Naive B cell (primary cell): Measurements from ENCODE around the gene HES3. TPM values are rescaled to one million over a fixed set of nuclear protein-coding genes. Genes with fewer than 3 reads are reported as not detected.
A peak's percentile ranks its signal among the peaks of the same experiment; 100 is the strongest.

ENCODE experiments used
- ATAC-seq, 2 donors: fragments of 150-1000 bp; cut with Tn5 transposase; 2 replicates each; pipeline ENCODE4 v1.10.0; 2021; ENCODE audit warnings: low read depth in 2 of 2, mild to moderate bottlenecking in 2 of 2, moderate library complexity in 2 of 2
- DNase-seq: peaks from one replicate; pipeline ENCODE4 v3.0.0; 2022
- H3K27ac Mint-ChIP-seq, 6 donors: one replicate each; pipeline ENCODE4 v1.8.0; 2020 to 2022; ENCODE audit warnings: mild to moderate bottlenecking in 6 of 6, mixed read lengths in 6 of 6, moderate library complexity in 5 of 6, inconsistent platforms in 2 of 6
- H3K27me3 Mint-ChIP-seq, 3 donors: one replicate each; pipeline ENCODE4 v1.8.0; 2021 to 2022; ENCODE audit warnings: mixed read lengths in 3 of 3, mild to moderate bottlenecking in 1 of 3
- H3K36me3 Mint-ChIP-seq, 2 donors: one replicate each; pipeline ENCODE4 v1.8.0; 2020 to 2022; ENCODE audit warnings: mixed read lengths in 2 of 2, inconsistent platforms in 1 of 2, mild to moderate bottlenecking in 1 of 2
- H3K4me1 Mint-ChIP-seq, 3 donors: one replicate each; pipeline ENCODE4 v1.8.0; 2020 to 2022; ENCODE audit warnings: mixed read lengths in 3 of 3, inconsistent platforms in 1 of 3, mild to moderate bottlenecking in 1 of 3, moderate library complexity in 1 of 3
- H3K4me3 Mint-ChIP-seq, 8 donors: one replicate each; pipeline ENCODE4 v1.8.0; 2020 to 2022; ENCODE audit warnings: mild to moderate bottlenecking in 8 of 8, mixed read lengths in 8 of 8, moderate library complexity in 8 of 8, inconsistent platforms in 2 of 8
- H3K9me3 Mint-ChIP-seq, 7 donors: one replicate each; pipeline ENCODE4 v1.8.0; 2020 to 2022; ENCODE audit warnings: mixed read lengths in 7 of 7, mild to moderate bottlenecking in 5 of 7, inconsistent platforms in 2 of 7, moderate library complexity in 1 of 7
- polyA plus RNA-seq, 6 donors: library from polyadenylated mRNA; unstranded; fragments of 300-500 nt; fragmentation: Illumina TruSeq; gene quantifications; one replicate each; pipeline ENCODE4 v1.2.3, GENCODE V29; 2021; ENCODE audit warnings: low read depth in 6 of 6

The HES3 gene
- polyA plus RNA-seq, result not detected

GRCh38 chr1:6243993-6244392 is at the start of gene HES3:
HES3 (plus strand) TSS chr1:6244179; CDS start chr1:6244366, 187 bp downstream.
- Mint-ChIP-seq H3K4me3 (peak within 1 kb of the TSS in 4 of 8 donors; percentile 42 to 80 (median 50)), H3K27ac (peak within 1 kb of the TSS in 3 of 6 donors; percentile 26 to 88 (median 63)), H3K27me3 (peaks cover 41 to 78% (median 52%) of the 10 kb centered on the region in 3 donors), H3K4me1 (peaks cover 9 to 20% (median 19%) of the 10 kb centered on the region in 3 donors), H3K36me3 (peaks cover 0 to 8% of the 10 kb centered on the region in 2 donors), H3K9me3 (peaks cover 0 to 2% (median 0%) of the 10 kb centered on the region in 7 donors)
- ATAC-seq (no peak), DNase-seq (no peak)

DNA sequence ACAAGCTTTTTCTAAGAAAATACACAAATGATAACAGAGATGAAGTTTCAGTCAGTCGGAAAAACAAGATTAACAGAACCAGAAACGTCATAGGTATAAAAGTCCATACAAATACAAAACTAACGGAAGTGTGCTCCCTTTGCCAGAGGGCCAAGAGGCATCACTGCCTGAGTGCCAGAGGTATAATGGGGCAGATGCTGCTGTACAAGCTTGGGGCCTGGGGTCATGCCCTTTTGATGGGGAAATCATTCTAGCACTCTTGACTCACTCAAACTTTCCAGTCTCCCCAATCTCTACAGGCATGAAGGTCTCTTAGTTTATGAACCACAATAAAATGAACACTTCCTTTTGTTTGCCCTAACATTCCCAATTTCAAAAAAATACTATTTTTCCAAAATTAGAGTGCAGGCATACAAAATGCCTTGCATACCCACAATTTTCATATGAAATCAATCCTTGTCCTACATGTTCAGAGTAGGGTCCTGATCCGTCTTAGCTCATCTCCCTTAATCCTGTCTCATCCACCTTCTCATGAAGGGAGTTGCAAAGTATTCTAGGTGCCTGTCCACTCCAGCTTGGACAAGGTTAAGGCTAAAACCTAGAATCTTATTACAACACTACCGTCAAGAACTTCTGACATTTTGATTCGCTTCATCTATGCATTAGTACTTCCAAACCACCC is 46.1 kb upstream of the HES3 start:
- peak overlapping the region; percentile 92 to 99 (median 96) for H3K4me3 Mint-ChIP-seq
- H3K27me3 Mint-ChIP-seq, result peaks cover 0 to 3% (median 0%) of the 10 kb centered on the region in 3 donors
- H3K27ac Mint-ChIP-seq, result peak overlapping the region in 3 of 6 donors; percentile 3 to 90 (median 19)
- peaks cover 14 to 15% of the 10 kb centered on the region in 2 donors for H3K36me3 Mint-ChIP-seq
- H3K4me1 Mint-ChIP-seq, result peaks cover 42 to 55% (median 48%) of the 10 kb centered on the region in 3 donors
- ATAC-seq (no peak), DNase-seq (no peak)
- peaks cover 0 to 1% (median 0%) of the 10 kb centered on the region in 7 donors for H3K9me3 Mint-ChIP-seq

GRCh38 chr1:6198646-6199297 is 45.2 kb upstream of the HES3 start:
- Mint-ChIP-seq H3K36me3 (peaks cover 12 to 14% of the 10 kb centered on the region in 2 donors), H3K27me3 (peaks cover 0 to 3% (median 0%) of the 10 kb centered on the region in 3 donors), H3K27ac (peak overlapping the region in 5 of 6 donors; percentile 63 to 96 (median 80)), H3K9me3 (peaks cover 0 to 1% (median 0%) of the 10 kb centered on the region in 7 donors), H3K4me3 (peak overlapping the region; percentile 92 to 99 (median 96)), H3K4me1 (peaks cover 42 to 53% (median 48%) of the 10 kb centered on the region in 3 donors)
- peak; percentile 2 to 12 for ATAC-seq
- DNase-seq, result no peak

- H3K27me3 Mint-ChIP-seq, result peaks cover 0 to 4% (median 0%) of the 10 kb centered on the region in 3 donors
- peaks cover 42 to 53% (median 48%) of the 10 kb centered on the region in 3 donors for H3K4me1 Mint-ChIP-seq
- peaks cover 0 to 1% (median 0%) of the 10 kb centered on the region in 7 donors for H3K9me3 Mint-ChIP-seq
- H3K4me3 Mint-ChIP-seq, result peak within 1 kb of the TSS; percentile 92 to 99 (median 96)
- ATAC-seq, result peak; percentile 96 to 97
- peak; percentile 94 for DNase-seq
- peak within 1 kb of the TSS; percentile 90 to 97 (median 94) for H3K27ac Mint-ChIP-seq
- H3K36me3 Mint-ChIP-seq, result peaks cover 12 to 14% of the 10 kb centered on the region in 2 donors
Measured at GRCh38 chr1:6199298-6200187, 44.4 kb upstream of the HES3 start, which contains the start of gene RPL22. RPL22 (minus strand) TSS chr1:6199595; CDS start chr1:6199573, 22 bp downstream.

GRCh38 chr1:6200188-6200809 is 43.7 kb upstream of the HES3 start:
- no peak for DNase-seq
- Mint-ChIP-seq H3K4me1 (peaks cover 42 to 57% (median 48%) of the 10 kb centered on the region in 3 donors), H3K9me3 (peaks cover 0 to 2% (median 0%) of the 10 kb centered on the region in 7 donors), H3K27ac (peak overlapping the region; percentile 61 to 97 (median 88)), H3K4me3 (peak overlapping the region; percentile 92 to 99 (median 96)), H3K36me3 (peaks cover 12 to 14% of the 10 kb centered on the region in 2 donors), H3K27me3 (peaks cover 0 to 11% (median 0%) of the 10 kb centered on the region in 3 donors)
- ATAC-seq, result no peak

GRCh38 chr1:6202256-6202655 is 41.7 kb upstream of the HES3 start:
- Mint-ChIP-seq H3K36me3 (peaks cover 0 to 6% of the 10 kb centered on the region in 2 donors), H3K9me3 (peaks cover 0 to 2% (median 0%) of the 10 kb centered on the region in 7 donors), H3K4me1 (peaks cover 34 to 50% (median 35%) of the 10 kb centered on the region in 3 donors), H3K27me3 (peaks cover 8 to 16% (median 8%) of the 10 kb centered on the region in 3 donors), H3K4me3 (peak overlapping the region in 1 of 8 donors; percentile 94), H3K27ac (no peak overlapping the region)
- no peak for ATAC-seq
- DNase-seq, result no peak

GRCh38 chr1:6205849-6206519 is 38.0 kb upstream of the HES3 start, which contains the start of gene RNF207:
RNF207 (plus strand) TSS chr1:6206119; CDS start chr1:6206536, 417 bp downstream.
- Mint-ChIP-seq H3K9me3 (peaks cover 0 to 2% (median 0%) of the 10 kb centered on the region in 7 donors), H3K27ac (peak within 1 kb of the TSS in 2 of 6 donors; percentile 6 to 54), H3K4me3 (peak within 1 kb of the TSS; percentile 68 to 86 (median 82)), H3K4me1 (peaks cover 1 to 29% (median 7%) of the 10 kb centered on the region in 3 donors), H3K36me3 (no peaks in the 10 kb centered on the region), H3K27me3 (peaks cover 17 to 41% (median 17%) of the 10 kb centered on the region in 3 donors)
- DNase-seq (no peak), ATAC-seq (peak; percentile 55 to 59)

DNA sequence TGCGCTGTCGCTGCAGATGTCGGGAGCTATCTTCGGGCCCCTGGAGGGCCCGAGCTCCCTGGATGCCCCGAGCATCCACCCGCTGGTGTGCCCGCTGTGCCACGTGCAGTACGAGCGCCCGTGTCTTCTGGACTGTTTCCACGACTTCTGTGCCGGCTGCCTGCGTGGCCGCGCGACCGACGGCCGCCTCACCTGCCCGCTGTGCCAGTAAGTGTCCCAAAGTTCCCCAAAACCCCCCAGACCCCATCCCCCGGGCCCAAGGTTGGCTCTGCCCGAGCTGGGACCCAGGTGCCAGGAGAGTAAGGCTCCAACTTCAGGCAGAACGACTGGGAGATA is 37.5 kb upstream of the HES3 start:
- peaks cover 0 to 26% (median 5%) of the 10 kb centered on the region in 3 donors for H3K4me1 Mint-ChIP-seq
- peak overlapping the region in 7 of 8 donors; percentile 44 to 81 (median 68) for H3K4me3 Mint-ChIP-seq
- DNase-seq (no peak), ATAC-seq (no peak)
- no peak overlapping the region for H3K27ac Mint-ChIP-seq
- no peaks in the 10 kb centered on the region for H3K36me3 Mint-ChIP-seq
- peaks cover 0 to 2% (median 0%) of the 10 kb centered on the region in 7 donors for H3K9me3 Mint-ChIP-seq
- H3K27me3 Mint-ChIP-seq, result peaks cover 17 to 45% (median 17%) of the 10 kb centered on the region in 3 donors

GRCh38 chr1:6207075-6207885 is 36.7 kb upstream of the HES3 start:
- ATAC-seq (no peak), DNase-seq (no peak)
- no peaks in the 10 kb centered on the region for H3K36me3 Mint-ChIP-seq
- H3K4me3 Mint-ChIP-seq, result peak overlapping the region; percentile 44 to 81 (median 66)
- H3K4me1 Mint-ChIP-seq, result peaks cover 0 to 22% (median 4%) of the 10 kb centered on the region in 3 donors
- H3K9me3 Mint-ChIP-seq, result peaks cover 0 to 2% (median 0%) of the 10 kb centered on the region in 7 donors
- H3K27me3 Mint-ChIP-seq, result peaks cover 17 to 52% (median 22%) of the 10 kb centered on the region in 3 donors
- peak overlapping the region in 1 of 6 donors; percentile 6 for H3K27ac Mint-ChIP-seq

GRCh38 chr1:6207921-6208320 is 36.1 kb upstream of the HES3 start:
- H3K4me3 Mint-ChIP-seq, result peak overlapping the region in 5 of 8 donors; percentile 20 to 69 (median 45)
- peaks cover 0 to 2% (median 0%) of the 10 kb centered on the region in 7 donors for H3K9me3 Mint-ChIP-seq
- peaks cover 0 to 26% (median 10%) of the 10 kb centered on the region in 3 donors for H3K4me1 Mint-ChIP-seq
- ATAC-seq, result no peak
- peaks cover 23 to 53% (median 25%) of the 10 kb centered on the region in 3 donors for H3K27me3 Mint-ChIP-seq
- no peak overlapping the region for H3K27ac Mint-ChIP-seq
- H3K36me3 Mint-ChIP-seq, result no peaks in the 10 kb centered on the region
- no peak for DNase-seq
